HCT116 (cell line): ENCODE data around the gene NFE2L2.

ENCODE experiments used
- CTCF ChIP-seq, 3 experiments: fragments of 200-600 bp in 1 of 3; sonication (generic) in 1 of 3; IDR thresholded peaks in 2 of 3; conservative IDR thresholded peaks in 1 of 3; 2 replicates each; pipeline ENCODE4 v1.5.1; 2012 to 2017; ENCODE audit warnings: low read depth in 2 of 3, low read length in 2 of 3, antibody characterized with exemption in 1 of 3, borderline replicate concordance in 1 of 3, control low read depth in 1 of 3, mild to moderate bottlenecking in 1 of 3, mixed read lengths in 1 of 3, mixed run types in 1 of 3, moderate library complexity in 1 of 3; ENCODE audit not compliant: insufficient read depth in 1 of 3
- FOSL1 ChIP-seq: IDR thresholded peaks from 2 replicates; pipeline ENCODE4 v1.6.1; 2012; ENCODE audit warnings: low read depth
- JUND ChIP-seq: IDR thresholded peaks from 2 replicates; pipeline ENCODE4 v1.6.1; 2012
- POLR2A ChIP-seq: IDR thresholded peaks from 2 replicates; pipeline ENCODE4 v1.7.0; 2011; ENCODE audit warnings: borderline replicate concordance; ENCODE audit not compliant: insufficient read depth, insufficient read length; ENCODE audit errors: extremely low read depth
- POLR2AphosphoS5 ChIP-seq: IDR thresholded peaks from 2 replicates; pipeline ENCODE4 v1.6.1; 2011; ENCODE audit warnings: mild to moderate bottlenecking, low read depth, low read length, moderate library complexity
- REST ChIP-seq: IDR thresholded peaks from 2 replicates; pipeline ENCODE4 v1.6.1; 2012; ENCODE audit warnings: low read depth
- YY1 ChIP-seq: IDR thresholded peaks from 2 replicates; pipeline ENCODE4 v1.6.1; 2011; ENCODE audit warnings: low read length, low read depth, moderate library complexity, mild to moderate bottlenecking; ENCODE audit not compliant: insufficient replicate concordance; ENCODE audit errors: extremely low read depth
- ZNF274 ChIP-seq: fragments of 200-500 bp; sonication (Bioruptor generic); IDR thresholded peaks from 2 replicates; pipeline ENCODE4 v1.6.1; 2014; ENCODE audit warnings: mild to moderate bottlenecking, low read depth, low read length, inconsistent platforms

DNA sequence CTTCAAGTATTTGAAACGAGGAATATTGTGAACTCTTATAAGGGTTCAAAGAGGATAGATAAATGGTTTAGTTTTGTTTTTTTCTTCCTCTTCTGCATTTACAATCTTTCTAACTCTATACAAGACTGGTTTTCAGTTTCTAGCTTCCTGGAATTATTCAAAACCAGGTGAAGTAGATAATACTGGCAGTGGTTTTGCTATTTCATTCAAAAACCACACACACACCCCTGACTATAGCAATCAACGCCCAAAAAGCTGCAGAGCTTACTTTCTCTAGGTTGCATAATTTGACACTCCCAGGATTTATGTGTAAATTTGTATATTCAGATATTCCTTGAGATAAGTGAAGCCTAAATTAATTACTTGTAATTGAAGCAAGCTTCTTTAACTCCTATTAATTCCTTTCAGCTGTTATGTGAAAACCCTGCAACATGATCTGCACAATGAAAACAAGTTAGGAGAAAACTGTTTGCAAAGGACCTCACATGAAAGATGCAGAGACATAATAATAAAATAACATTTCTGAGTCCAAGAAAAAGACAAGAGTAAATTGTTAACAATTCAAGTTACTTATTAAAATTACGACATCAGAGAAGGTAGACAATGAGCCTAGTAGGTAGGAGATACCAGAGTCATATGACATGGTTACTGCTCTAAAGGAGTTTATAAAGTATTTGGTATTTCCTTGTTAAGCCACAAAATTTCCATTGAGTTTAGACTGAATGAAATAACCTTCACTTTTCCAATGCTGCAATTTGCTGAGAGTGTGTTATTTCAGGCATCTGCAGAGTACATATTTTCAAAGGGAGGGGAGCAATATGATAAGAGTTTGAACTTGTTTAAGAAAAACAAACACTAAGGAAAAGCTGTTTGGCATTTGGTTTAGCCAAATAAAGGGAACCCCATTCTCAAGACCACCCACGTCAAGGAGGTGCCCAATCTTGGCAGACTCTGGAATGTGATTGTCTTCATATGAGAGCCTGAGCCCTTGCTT lies 1.6 kb upstream of the NFE2L2 start:
- TF ChIP-seq ZNF274: no peak
- no peak for TF ChIP-seq CTCF (IDR thresholded peaks at IDR 0.05 in 2 of 3, conservative IDR thresholded peaks at IDR 0.05 in 1 of 3; ENCODE audit: borderline replicate concordance in 1 of 3, insufficient read depth in 1 of 3, low read depth in 2 of 3, low read length in 2 of 3)
- TF ChIP-seq POLR2A: no peak
- no peak for TF ChIP-seq POLR2AphosphoS5
- no peak for TF ChIP-seq YY1
- no peak for TF ChIP-seq JUND
- no peak for TF ChIP-seq FOSL1
- TF ChIP-seq REST: no peak
